Endothelial cell of hepatic sinusoid (primary cell): ENCODE results near the gene EGFLAM.

Experiments used
- in situ Hi-C: cut with HindIII; loops from 2 replicates; pipeline ENCODE4 v1.10.0; 2017; ENCODE audit warnings: low sequenced_read_pairs

Gene EGFLAM

DNA sequence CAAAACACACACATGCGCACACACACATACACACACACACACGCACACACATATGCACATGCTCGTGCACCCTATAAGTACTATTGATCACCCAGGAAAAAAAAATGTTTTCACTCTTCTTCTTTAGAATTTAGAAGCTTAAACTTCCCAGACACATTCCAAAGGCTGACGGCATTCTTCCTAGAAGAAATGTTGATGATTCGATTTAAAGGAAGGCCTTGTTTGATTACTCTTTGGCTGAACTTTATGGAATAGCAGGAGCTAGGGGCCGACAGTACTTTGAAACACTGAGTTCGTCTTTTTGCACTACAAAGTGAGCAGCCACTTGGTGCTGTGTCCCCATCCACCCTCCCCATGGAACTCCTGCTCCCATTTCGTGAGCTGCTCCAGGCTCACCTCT lies 113.2 kb downstream of the EGFLAM start:
- in situ Hi-C loops = no loop called here

DNA sequence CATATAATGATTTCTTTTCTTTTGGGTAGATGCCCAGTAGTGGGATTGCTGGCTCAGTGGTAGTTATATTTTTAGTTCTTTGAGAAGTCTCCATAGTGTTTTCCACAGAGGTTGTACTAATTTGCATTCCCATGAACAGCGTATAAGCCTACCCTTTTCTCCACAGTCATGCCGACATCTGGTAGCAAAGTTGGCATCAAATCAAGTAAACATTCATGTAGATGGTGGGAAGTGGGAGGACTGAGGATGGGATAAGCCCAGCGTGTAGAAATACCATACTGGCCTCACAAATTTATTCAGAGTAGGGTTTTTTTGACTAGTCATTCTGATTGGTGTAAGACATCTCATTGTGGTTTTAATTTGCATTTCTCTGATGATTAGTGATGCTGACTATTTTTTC lies 115.4 kb downstream of the EGFLAM start:
- in situ Hi-C loops = no loop called here

DNA sequence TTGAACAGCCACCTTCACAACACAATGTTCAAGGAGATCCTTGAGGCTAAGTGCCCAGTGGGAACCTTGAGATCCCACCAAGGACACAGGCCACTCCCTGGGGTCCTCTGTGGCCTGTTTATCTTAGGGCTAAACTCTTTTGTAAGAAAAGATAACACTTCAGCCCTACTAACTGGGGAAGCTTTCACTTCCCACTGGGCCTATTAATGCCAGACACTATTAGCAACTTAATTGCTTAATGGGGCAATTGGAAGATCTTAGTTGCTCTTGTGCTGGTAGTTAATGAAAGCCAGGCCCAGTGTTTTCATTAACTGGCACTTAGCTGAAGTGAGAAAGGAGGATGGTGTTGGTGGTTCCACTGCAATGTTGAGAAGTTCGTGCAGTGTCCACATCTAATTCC lies 117.1 kb downstream of the EGFLAM start:
- in situ Hi-C loops = loop anchor here (5.0 kb wide), 2 partner anchors 42 to 58 kb away; no protein-coding TSS in a partner anchor

DNA sequence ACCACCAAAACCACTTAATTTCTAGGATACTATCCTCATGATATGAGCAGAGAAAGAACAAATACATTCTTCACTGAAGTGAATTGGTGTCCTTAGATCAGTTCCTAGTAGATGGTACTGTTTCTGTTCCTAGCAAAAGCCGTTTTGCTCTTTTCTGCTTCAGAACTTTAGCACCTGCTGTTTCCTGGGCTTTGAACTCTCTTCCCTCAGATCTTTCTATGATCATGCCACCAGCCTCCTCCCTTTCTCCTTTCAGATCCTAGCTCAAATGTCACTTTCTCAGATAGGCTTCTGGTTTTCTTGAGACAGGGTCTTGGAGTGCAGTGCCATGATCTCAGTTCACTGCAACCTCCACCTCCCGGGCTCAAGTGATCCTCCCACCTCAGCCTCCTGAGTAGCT lies 118.0 kb downstream of the EGFLAM start:
- in situ Hi-C loops = loop anchor here (5.0 kb wide), 2 partner anchors 41 to 59 kb away; no protein-coding TSS in a partner anchor

DNA sequence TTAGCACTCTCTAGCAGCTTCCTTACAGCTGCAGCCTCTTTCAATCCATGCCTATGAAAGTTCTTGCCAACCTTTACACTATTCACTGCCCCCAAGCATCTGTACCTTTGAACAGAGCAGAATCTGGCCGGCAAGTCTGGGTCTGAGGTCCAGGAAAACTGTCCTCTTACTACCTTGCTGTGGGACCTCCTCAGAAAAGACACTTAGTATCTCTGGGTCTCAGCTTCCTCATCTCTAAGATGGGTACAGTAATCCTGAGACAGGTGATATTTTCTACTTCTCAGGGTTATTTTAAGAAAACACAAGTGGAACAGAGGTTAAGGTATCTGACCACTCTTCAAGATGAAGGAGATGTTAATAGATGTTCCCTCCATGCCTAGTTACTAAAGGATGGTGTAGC lies 120.2 kb downstream of the EGFLAM start:
- in situ Hi-C loops = loop anchor here (5.0 kb wide), 2 partner anchors 39 to 61 kb away; no protein-coding TSS in a partner anchor

DNA sequence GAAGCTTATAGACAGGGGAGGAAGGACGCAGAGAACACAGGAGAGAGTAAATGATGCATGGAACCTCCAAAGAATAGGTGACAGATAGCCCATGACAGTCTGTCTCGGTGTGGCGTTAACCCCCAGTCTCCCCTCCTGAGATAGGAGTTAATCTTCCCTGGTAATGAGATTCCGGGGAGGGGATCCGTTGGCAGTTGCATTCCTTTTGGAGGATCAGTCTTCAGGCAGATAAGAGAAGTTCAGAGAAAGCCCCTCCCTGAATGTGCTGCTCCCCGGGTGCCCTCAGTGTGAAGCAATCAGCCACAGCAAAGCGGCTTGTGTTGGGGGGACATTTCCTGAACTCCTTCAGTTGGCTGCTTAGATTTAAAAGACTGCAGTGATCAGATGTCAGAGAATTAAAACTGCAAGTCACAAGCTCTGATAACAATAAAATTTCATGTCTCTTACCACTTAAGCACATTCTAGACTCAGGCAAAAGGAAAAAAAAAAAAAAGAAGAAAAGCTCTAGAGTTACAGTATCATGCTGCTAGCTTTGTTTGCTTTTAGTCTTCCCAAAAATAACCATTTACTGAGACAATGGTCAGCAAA lies 121.1 kb downstream of the EGFLAM start:
- in situ Hi-C loops = loop anchor here (5.0 kb wide), 2 partner anchors 38 to 62 kb away; no protein-coding TSS in a partner anchor

DNA sequence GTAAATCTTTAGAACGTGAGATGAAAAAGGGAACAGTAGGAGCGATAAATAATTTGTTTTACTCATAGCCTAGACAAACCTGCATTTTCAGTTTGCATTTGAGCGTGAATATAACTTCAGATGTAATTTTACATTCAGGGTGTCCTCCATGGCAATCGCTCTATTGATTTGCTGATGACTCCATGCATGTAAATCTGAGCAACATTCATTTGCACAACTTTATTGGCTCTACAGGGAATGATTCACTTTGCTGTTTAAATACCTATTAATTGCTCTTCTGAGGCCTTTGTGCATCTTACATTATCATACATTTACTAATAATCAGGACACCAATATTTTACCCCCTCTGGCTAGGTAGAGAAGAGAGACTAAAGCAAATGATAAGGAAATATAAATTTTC lies 122.2 kb downstream of the EGFLAM start:
- in situ Hi-C loops = no loop called here

DNA sequence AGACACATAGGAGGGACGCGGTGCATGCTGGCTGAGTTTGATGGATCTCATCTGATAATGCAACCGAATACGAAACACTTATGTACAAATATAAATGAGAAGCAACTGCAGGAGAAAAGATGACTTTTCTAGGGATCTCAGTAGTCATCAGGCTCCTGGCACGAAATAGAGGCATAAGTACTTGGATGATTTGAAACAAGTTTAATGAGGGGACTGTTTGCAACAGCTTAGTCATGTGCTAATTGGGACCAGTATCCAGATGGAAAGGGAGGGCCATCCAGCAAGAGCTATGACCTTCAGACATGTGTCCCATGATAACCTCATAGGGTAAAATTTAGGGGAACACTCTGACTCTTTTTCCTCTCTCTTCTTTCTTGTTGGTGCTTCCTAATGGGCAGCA lies 123.0 kb downstream of the EGFLAM start:
- in situ Hi-C loops = no loop called here

DNA sequence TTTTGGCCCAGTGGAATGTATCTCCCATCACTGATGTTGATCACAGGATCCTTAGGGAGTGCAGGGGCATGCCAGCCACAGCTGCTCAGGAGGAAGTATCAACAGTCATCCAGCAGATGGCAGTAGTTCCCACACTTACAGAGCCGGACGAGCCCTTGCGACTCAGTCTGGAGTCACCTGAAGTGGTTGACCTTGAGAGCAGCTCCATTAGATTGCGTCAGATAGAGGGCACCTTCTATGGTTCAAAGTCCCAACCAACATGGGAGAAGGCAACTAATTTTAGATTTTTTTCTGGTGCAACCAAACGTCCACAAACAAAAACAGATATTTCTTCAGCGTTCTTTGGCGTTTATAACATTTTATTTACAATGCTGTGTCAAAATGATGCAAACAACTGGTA lies 124.5 kb downstream of the EGFLAM start:
- in situ Hi-C loops = no loop called here

DNA sequence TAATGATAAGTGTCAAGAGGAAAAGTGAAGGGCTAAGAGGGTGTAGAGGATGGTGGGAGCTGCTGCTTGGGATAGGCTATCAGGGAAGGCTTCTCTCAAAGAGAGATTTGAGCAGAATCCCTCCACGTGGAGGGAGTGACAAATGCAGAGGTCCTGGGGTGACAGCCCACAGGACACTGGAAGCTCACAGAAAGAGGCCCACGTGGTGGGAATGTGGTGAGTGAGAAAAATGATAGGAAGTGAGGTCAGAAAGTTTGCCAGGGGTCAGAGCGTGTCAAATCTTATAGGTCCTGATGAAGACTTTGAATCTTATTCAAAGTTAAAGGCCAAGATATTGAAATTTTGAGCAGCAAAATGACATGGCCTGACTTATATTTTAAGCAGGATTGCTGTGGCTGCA lies 125.3 kb downstream of the EGFLAM start:
- in situ Hi-C loops = no loop called here

DNA sequence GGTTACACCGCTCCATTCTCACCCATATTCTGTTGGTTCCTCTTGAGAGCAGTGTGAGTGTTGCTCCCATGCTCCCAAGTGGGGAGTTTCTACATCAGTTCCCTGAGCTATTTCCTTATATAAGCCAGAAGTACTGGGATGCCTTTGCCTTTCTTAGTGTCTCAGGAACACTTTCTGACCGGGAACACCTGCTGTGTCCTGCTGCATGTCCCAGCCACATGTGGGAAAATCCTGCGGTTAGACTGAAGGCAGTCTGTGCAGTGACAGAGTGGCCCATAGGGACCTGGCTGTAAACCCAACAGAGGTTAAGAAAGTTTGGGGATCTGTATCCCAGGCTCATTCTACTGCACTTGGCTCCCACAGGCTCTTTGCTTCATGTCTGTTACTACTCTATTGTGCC lies 126.0 kb downstream of the EGFLAM start:
- in situ Hi-C loops = no loop called here

DNA sequence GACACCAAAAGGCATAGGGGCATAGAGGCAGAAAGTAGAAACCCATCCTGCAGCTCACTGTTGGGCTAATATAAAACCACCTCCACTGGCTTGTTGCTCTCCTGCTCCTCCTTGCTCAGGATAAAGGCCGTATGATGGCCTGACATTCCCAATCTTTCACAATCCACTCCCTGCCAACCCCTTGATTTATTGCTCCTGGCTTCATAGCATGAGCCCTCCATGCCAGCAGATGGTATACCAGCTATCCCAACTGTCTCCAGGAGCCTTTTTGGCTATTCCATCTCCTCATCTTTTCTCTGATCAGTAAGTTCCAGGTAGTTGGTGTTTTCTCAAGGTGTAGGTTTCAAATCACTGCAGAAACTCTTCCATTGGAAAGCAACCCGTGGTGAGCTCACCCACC lies 128.8 kb downstream of the EGFLAM start:
- in situ Hi-C loops = no loop called here

DNA sequence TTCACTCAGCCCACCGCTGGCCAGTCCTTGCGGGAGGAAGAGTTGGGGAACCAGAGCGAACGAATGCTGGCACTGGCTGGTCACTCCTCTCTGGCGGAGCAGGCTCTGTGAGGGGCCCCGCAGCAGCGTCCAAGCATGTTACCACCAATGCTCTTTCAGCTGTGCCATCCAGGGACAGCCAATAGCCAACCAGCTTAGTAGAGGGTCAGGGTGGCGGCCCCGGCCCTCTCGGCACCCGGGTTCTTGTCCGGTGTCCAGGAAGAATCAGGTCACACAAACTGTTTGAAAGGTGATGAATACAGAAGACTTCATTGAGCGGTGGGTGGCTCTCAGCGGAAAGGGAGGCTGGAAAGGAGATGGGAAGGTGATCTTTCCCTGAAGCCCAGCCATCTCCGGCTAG lies 135.3 kb downstream of the EGFLAM start:
- in situ Hi-C loops = no loop called here

DNA sequence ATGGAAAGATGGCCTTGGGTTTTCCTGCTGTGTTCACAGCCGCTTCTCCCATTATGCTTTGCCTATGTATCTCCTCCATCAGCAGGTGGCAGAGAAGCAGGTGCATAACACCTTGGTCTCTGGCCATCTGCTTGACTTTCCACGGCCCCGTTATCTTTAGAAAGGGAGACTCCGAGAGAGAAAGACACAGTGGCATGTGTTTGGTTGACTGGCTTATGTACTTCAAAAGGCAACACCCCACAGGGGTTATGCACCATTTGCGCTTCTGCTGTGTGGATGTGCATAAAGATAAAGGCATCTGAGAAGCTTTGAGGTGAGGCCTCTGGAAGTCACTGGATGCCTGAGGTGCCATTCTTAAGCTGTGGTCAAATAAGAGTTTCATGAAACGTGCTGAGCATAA lies 138.4 kb downstream of the EGFLAM start:
- in situ Hi-C loops = loop anchor here (5.0 kb wide), 1 partner anchor 56 kb away; no protein-coding TSS in a partner anchor

DNA sequence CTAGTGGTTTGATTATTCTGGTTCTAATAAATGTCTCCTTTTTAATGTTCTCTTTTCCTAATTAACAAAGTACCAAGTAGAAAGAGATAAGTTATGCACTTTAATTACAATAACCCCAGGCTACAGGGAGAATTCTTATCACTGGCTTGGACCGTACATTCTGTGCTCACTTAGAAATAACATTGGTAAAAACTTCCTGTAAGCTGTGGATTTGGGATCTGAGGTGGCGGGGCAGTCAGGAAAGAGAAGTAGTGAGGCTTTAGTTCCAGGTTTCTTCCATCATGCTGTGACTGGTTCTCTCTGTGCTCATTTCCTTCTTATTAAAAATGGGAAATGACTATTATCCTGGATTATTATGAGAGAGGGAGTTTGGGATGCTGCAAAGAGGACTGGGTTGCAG lies 142.0 kb downstream of the EGFLAM start:
- in situ Hi-C loops = no loop called here

DNA sequence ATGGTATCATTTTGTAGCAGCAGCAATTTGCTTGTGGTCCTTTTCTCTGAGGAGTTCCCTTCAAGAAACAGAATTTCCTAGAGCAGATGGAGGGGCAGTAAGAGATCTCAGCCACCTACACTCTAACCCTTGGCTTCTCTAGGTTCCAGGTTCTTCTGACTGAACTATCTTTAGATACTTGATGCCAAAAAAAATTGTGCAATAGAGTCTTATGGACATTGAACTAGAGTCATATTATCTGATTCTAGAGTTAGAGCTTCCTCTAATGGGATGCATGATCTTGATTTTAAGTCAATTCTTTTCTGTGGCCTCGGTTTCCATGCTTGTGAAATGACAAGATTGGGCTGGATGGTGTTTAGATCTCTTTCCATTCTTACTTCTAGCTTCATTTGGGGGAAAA lies 142.8 kb downstream of the EGFLAM start:
- in situ Hi-C loops = no loop called here

DNA sequence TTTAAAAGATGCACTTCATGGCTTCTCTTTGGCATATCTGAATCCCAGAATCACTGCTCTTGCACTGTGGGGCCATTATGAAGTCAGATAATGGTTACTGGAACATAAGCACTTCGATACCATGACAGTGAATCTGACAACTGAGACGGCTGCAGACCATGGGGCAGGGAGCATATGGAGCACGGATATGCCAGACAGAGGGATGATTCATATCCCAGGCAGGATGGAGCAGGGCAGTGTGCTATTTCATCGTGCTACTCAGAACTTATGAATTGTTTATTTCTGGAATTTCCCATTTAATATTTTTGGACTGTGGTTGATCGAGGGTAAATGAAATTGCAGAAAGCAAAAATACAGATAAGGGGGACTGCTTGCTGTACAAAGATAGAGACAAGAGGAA lies 145.0 kb downstream of the EGFLAM start:
- in situ Hi-C loops = no loop called here

DNA sequence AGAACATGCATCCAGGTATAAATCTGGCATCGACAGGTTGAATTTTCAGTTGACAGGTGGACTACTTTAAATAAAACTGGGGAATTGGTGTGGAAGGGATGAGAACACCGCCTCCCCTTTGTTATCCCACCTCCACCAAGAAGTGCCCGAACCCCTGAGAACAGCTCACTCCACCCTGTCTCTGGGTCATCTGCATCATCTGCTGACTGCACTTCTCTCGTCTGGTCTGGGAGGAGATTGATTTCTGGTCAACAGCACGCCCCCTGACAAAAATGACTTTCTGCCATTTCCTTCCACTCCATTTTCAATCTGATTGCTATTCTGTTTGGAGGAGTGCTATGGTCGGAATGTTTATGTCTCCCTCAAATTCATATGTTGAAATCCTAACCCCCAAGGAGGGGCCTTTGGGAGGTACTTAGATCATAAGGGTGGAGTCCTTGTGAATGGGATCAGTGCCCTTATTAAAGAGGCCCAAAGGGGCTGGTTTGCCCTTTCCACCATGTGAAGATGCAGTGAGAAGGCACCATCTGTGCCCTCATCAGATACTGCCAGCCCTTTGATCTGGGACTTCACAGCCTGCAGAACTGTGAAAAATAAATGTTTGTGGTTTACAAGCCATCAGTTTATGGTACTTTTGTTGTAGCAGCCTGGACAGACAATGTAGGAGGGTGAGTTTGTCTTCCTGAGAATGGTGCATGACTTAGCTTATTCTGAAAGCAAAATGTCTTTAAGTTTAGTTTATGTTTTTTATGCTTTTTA lies 145.7 kb downstream of the EGFLAM start:
- in situ Hi-C loops = no loop called here

DNA sequence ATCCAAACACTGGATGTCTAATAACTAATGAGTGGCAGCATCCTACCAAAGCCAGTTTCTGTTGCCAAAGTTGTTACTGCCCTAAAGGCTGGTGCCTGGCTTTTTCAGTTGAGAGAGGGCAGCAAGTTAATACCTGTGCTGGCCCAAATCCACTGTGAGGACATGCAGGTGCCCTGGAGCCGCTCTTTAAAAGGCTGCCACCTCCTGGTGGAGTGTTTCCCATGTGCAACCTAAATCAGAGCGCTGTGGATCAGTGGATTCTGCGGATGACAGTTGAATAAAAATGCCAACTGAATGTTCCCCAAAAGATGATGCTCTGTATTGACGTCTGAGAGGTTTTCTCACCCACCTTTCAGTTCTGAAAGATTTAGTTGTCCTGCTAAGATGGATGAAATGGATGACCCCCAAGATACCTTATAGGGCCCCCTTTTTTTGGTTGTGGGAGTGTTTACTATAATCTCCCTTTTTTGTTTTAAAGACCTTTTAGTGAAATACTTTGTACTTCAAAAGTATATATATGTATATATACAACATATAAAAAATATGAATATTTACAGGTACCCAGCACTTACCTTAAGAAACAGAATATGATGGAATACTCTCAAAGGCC lies 146.4 kb downstream of the EGFLAM start:
- in situ Hi-C loops = no loop called here

DNA sequence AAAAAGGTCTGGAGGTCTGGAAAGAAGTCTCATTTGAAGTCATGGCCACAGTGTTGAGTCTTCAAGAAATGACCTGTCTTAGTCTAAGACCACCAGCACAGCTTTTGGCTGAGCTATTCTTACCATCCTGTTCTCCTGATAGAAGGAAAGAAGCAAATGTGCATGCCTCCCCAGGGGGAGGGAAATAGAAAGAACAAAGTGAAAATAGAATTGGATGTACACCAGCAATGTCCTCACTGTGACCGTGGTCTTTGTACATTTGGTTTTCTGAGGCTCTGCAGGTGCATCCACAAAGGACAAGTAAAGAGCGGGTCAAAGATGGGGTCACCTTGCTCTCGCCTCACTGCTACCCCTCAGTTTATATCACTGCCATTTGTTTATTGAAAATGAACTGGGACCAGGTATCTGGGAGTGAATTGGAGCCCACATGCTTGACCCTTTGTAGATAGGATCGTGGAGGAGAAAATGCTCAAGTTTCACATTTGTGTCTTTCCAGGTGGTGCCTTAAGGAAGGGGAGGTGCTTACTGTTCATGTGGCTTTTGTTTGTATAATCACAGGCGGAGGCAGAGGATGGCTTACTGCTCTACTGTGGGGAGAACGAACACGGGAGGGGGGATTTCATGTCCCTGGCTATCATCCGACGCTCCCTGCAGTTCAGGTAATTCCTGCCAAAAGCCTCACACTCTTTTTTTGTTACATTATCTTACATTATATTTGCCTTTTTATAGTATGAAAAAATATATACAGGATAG lies 150.3 kb downstream of the EGFLAM start:
- in situ Hi-C loops = no loop called here

DNA sequence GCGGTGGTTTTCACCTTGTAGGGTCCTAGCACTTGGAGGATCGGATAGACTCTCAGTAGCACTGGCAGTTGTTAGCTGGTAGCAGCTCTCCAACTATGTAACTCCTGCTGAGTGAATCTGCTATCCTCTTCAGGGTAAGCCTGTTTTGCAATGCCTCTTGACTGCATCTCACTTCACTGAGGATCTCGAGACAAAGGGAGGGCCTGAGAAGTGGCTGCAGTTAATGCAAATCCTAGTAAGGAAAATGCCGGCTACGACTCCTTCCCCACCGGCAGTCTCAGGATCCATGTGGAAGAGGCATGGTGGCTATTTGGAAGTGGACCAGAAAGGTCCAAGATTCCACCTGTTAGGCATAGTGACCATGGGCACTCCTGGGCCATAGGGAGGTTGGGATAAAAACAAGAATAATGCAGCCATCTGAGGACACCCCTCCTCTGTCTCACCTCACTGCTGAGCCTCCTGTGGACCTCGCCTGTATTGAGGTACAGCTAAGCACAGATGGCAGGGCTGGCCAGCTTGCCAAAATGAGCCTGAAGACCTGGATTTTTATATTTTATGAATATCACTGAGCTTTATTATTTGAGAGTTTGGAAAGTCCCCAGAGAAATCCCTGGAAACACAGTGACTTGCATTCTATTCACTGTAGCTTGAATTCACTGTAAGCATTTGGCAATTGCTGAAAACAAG lies 152.1 kb downstream of the EGFLAM start:
- in situ Hi-C loops = no loop called here
